ENCODE results near the gene CRK.

DNA sequence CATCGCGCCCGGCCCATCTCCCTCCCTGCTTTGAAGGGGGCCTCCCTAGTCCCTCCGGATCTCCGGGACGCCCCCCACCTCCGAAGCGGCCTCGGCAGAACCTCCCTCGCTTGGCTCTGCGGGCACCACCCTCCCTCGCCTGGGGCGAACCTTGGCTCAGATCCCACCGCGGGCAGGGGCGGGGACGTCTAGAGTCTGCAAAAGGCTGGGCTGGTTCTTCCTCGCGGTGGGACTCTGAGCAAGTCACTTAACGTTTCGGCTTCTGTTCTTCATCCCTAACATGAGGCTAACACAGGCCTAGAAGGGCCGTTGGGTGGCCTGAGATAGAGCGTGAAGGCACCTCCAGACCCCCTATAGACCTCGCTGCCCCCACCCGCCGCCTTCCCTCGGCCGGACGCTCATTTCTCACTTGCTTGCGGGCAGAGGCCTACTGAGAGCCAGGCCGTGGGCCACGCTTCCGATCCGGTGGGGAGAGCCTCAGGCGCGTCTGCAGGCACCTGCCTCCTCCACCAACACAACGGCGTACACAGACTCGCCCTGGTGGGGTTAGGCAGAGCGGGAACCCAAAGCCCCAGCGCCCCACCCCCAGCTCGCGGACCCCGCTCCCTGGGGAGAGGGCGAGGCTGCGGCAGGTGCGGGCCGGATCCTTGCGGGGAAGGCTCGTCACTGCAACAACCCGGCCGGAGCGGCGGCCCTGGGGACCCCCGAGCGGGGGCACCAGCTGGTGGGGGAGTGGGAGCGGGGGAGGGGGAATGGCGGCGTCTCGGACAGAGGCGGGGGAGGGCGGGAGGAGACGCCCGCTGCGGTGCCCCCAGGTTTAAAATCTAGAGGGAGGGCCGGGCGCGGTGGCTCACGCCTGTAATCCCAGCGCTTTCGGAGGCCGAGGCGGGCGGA, 31.0 kb upstream of the CRK start:
- TF ChIP-seq, protein P1, sequence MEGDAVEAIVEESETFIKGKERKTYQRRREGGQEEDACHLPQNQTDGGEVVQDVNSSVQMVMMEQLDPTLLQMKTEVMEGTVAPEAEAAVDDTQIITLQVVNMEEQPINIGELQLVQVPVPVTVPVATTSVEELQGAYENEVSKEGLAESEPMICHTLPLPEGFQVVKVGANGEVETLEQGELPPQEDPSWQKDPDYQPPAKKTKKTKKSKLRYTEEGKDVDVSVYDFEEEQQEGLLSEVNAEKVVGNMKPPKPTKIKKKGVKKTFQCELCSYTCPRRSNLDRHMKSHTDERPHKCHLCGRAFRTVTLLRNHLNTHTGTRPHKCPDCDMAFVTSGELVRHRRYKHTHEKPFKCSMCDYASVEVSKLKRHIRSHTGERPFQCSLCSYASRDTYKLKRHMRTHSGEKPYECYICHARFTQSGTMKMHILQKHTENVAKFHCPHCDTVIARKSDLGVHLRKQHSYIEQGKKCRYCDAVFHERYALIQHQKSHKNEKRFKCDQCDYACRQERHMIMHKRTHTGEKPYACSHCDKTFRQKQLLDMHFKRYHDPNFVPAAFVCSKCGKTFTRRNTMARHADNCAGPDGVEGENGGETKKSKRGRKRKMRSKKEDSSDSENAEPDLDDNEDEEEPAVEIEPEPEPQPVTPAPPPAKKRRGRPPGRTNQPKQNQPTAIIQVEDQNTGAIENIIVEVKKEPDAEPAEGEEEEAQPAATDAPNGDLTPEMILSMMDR (conservative IDR thresholded peaks at IDR 0.05), result no peak
- TF ChIP-seq EZH2 (IDR thresholded peaks at IDR 0.05; ENCODE audit: low read depth), result no peak
